IMR-90 (cell line): Measurements from ENCODE around the gene IGLON5. TPM values are rescaled to one million over a fixed set of nuclear protein-coding genes. Genes with fewer than 3 reads are reported as not detected.

ENCODE experiments used
- ATAC-seq: fragments of 200-7000 bp; cut with Tn5 transposase; 2 replicates; pipeline ENCODE4 v1.9.1; 2020; ENCODE audit warnings: low read depth, mild to moderate bottlenecking, moderate library complexity
- BruUV-seq: library from RNA; stranded (reverse); fragments of 400-500 nt; replicated peaks from 2 replicates; lab custom pipeline; 2021; lab: Mats Ljungman, UMichigan
- CTCF ChIA-PET: fragments of 300-600 bp; formaldehyde crosslinking; extraction: SDS; loops from one replicate; lab custom pipeline; 2021; ENCODE audit warnings: antibody characterized with exemption; lab: Yijun Ruan, JAX
- POLR2A ChIA-PET: fragments of 300-600 bp; sonication (Branson Sonifier 250); formaldehyde crosslinking; loops from one replicate; lab custom pipeline; 2022; ENCODE audit warnings: antibody characterized with exemption; ENCODE audit not compliant: unreplicated experiment; lab: Charles Lee
- DNase-seq: peaks from one replicate; pipeline ENCODE4 v3.0.0; 2013
- H2AFZ ChIP-seq: replicated peaks from 2 replicates; pipeline ENCODE3; 2013; ENCODE audit warnings: low read length, mild to moderate bottlenecking; ENCODE audit not compliant: poor library complexity
- H2AK5ac ChIP-seq: 2 replicates; pipeline ENCODE4 v1.6.1; 2013; ENCODE audit warnings: low read depth, low read length, inconsistent platforms
- H2AK9ac ChIP-seq: replicated peaks from 2 replicates; pipeline ENCODE3; 2013; ENCODE audit warnings: mild to moderate bottlenecking, low read depth, low read length, moderate library complexity; ENCODE audit not compliant: poor library complexity
- H2BK120ac ChIP-seq: 2 replicates; pipeline ENCODE4 v1.6.1; 2013; ENCODE audit warnings: low read depth, low read length, inconsistent platforms
- H2BK15ac ChIP-seq: 3 replicates; pipeline ENCODE4 v1.6.1; 2013; ENCODE audit warnings: low read depth, low read length, inconsistent platforms
- H2BK20ac ChIP-seq: 2 replicates; pipeline ENCODE4 v1.6.1; 2013; ENCODE audit warnings: low read depth, mild to moderate bottlenecking, inconsistent platforms, low read length, moderate library complexity
- H2BK5ac ChIP-seq: 2 replicates; pipeline ENCODE4 v1.6.1; 2013; ENCODE audit warnings: mild to moderate bottlenecking, low read depth, low read length, inconsistent platforms; ENCODE audit not compliant: poor library complexity, severe bottlenecking
- H3K14ac ChIP-seq: replicated peaks from 2 replicates; pipeline ENCODE4 v1.6.1; 2013; ENCODE audit warnings: low read depth, low read length, inconsistent platforms
- H3K18ac ChIP-seq: 2 replicates; pipeline ENCODE4 v1.6.1; 2013; ENCODE audit warnings: low read depth, low read length, control low read depth
- H3K23ac ChIP-seq: 2 replicates; pipeline ENCODE4 v1.6.1; 2013; ENCODE audit warnings: low read depth, low read length, inconsistent platforms
- H3K27ac ChIP-seq: 2 replicates; pipeline ENCODE4 v1.5.1; 2013; ENCODE audit warnings: mild to moderate bottlenecking, control low read depth, low read length; ENCODE audit not compliant: insufficient read depth
- H3K27me3 ChIP-seq: 2 replicates; pipeline ENCODE4 v1.6.1; 2013; ENCODE audit warnings: low read length; ENCODE audit not compliant: control insufficient read depth, insufficient read depth
- H3K36me3 ChIP-seq: 2 replicates; pipeline ENCODE4 v1.6.1; 2013; ENCODE audit warnings: low read length, mixed read lengths; ENCODE audit not compliant: control insufficient read depth, insufficient read depth
- H3K4ac ChIP-seq: 2 replicates; pipeline ENCODE4 v1.6.1; 2013; ENCODE audit warnings: low read depth, low read length, inconsistent platforms
- H3K4me1 ChIP-seq: 2 replicates; pipeline ENCODE4 v1.6.1; 2013; ENCODE audit warnings: low read length, mixed read lengths; ENCODE audit not compliant: control insufficient read depth, insufficient read depth
- H3K4me2 ChIP-seq: 2 replicates; pipeline ENCODE4 v1.6.1; 2013; ENCODE audit warnings: low read depth, mild to moderate bottlenecking, control low read depth, low read length, moderate library complexity
- H3K4me3 ChIP-seq: 2 replicates; pipeline ENCODE4 v1.5.1; 2013; ENCODE audit warnings: low read depth, mild to moderate bottlenecking, control low read depth, low read length, moderate library complexity; ENCODE audit not compliant: insufficient read depth
- H3K56ac ChIP-seq: 2 replicates; pipeline ENCODE4 v1.6.1; 2013; ENCODE audit warnings: low read length, inconsistent platforms; ENCODE audit not compliant: insufficient read depth; ENCODE audit errors: extremely low read depth
- H3K79me1 ChIP-seq, 2 experiments: 2 replicates each; pipeline ENCODE4 v1.6.1; 2013; ENCODE audit warnings: low read length in 2 of 2, inconsistent platforms in 1 of 2, low read depth in 1 of 2
- H3K9ac ChIP-seq: 2 replicates; pipeline ENCODE4 v1.6.1; 2013; ENCODE audit warnings: low read depth, low read length, control low read depth
- H3K9me1 ChIP-seq: 2 replicates; pipeline ENCODE4 v1.6.1; 2013; ENCODE audit warnings: low read length, inconsistent platforms; ENCODE audit not compliant: insufficient read depth
- H3K9me3 ChIP-seq: 2 replicates; pipeline ENCODE4 v1.6.1; 2013; ENCODE audit warnings: low read length; ENCODE audit not compliant: control insufficient read depth, insufficient read depth
- H4K20me1 ChIP-seq: 2 replicates; pipeline ENCODE4 v1.6.1; 2013; ENCODE audit warnings: low read length, inconsistent platforms; ENCODE audit not compliant: insufficient read depth
- H4K5ac ChIP-seq: 2 replicates; pipeline ENCODE4 v1.6.1; 2013; ENCODE audit warnings: mild to moderate bottlenecking, low read depth, low read length, control low read depth
- H4K8ac ChIP-seq, 2 experiments: 2 replicates each; pipeline ENCODE4 v1.6.1; 2013; ENCODE audit warnings: low read depth in 2 of 2, low read length in 2 of 2, control low read depth in 1 of 2, inconsistent platforms in 1 of 2
- H4K91ac ChIP-seq: 2 replicates; pipeline ENCODE4 v1.6.1; 2013; ENCODE audit warnings: low read depth, low read length, inconsistent platforms; ENCODE audit not compliant: insufficient read depth
- CEBPB ChIP-seq: IDR thresholded peaks from 2 replicates; pipeline ENCODE4 v1.6.1; 2012; ENCODE audit warnings: low read depth, low read length, improper control_type of control experiment
- CHD1 ChIP-seq: IDR thresholded peaks from 2 replicates; pipeline ENCODE4 v1.6.1; 2012; ENCODE audit warnings: low read depth, low read length, improper control_type of control experiment
- FOS ChIP-seq: fragments of 150-350 bp; IDR thresholded peaks from 2 replicates; pipeline ENCODE4 v1.6.1; 2016; ENCODE audit warnings: low read depth, low read length
- MAFK ChIP-seq: IDR thresholded peaks from 2 replicates; pipeline ENCODE4 v1.6.1; 2012; ENCODE audit warnings: low read depth, low read length, improper control_type of control experiment
- MAZ ChIP-seq: IDR thresholded peaks from 2 replicates; pipeline ENCODE4 v1.6.1; 2012; ENCODE audit warnings: low read depth, mild to moderate bottlenecking, low read length, improper control_type of control experiment, moderate library complexity, borderline replicate concordance
- RCOR1 ChIP-seq: IDR thresholded peaks from 2 replicates; pipeline ENCODE4 v1.6.1; 2012; ENCODE audit warnings: mild to moderate bottlenecking, low read length, improper control_type of control experiment; ENCODE audit not compliant: insufficient replicate concordance
- SMC3 ChIP-seq: fragments of 150-350 bp; IDR thresholded peaks from 2 replicates; pipeline ENCODE4 v1.6.1; 2016; ENCODE audit warnings: low read depth, mild to moderate bottlenecking, antibody characterized with exemption, low read length, moderate library complexity
- WGBS, 2 experiments: methylation state at CpG; one replicate each; pipeline versions ENCODE4 v1.1.5 to v1.1.7; 2013; ENCODE audit warnings: missing lambda C conversion rate in 2 of 2; ENCODE audit not compliant: insufficient read length in 1 of 2; ENCODE audit errors: extremely low coverage in 2 of 2; 5-methylcytosine and 5-hydroxymethylcytosine counted together
- dilution Hi-C: fragments of 300-500 bp; cut with HindIII; formaldehyde crosslinking; loops from one replicate; pipeline ENCODE4 v1.14.3; 2018; ENCODE audit warnings: low sequenced_read_pairs; ENCODE audit not compliant: unreplicated experiment
- in situ Hi-C: fragments of 300-500 bp; cut with MboI; formaldehyde crosslinking; loops from 3 replicates; pipeline ENCODE4 v1.14.3; 2019; ENCODE audit warnings: low sequenced_read_pairs, inconsistent platforms, mixed read lengths
- intact Hi-C: fragments of 100-400 bp; cut with micrococcal nuclease; formaldehyde crosslinking; loops from 2 replicates; pipeline ENCODE4 v1.10.0; 2022
- polyA plus RNA-seq, 3 experiments: library from polyadenylated mRNA; depleted of rRNA; stranded (reverse); fragments of >200 nt; gene quantifications; 2 replicates each; pipeline ENCODE4 v1.2.3, GENCODE V29; 2012; ENCODE audit warnings: low replicate concordance in 1 of 3
- total RNA-seq: library from RNA; depleted of rRNA; stranded (reverse); fragments of >200 nt; gene quantifications from 2 replicates; pipeline ENCODE4 v1.2.3, GENCODE V29; 2012
- TF ChIP-seq, protein P1 (sequence below): fragments of 150-350 bp; IDR thresholded peaks from 2 replicates; pipeline ENCODE4 v1.6.1; 2016; ENCODE audit warnings: low read depth, mild to moderate bottlenecking, low read length, moderate library complexity, borderline replicate concordance

Gene IGLON5
- total and polyA plus RNA-seq, 2 of the 4 experiments (the other 2 are of a cell fraction) = not detected

DNA sequence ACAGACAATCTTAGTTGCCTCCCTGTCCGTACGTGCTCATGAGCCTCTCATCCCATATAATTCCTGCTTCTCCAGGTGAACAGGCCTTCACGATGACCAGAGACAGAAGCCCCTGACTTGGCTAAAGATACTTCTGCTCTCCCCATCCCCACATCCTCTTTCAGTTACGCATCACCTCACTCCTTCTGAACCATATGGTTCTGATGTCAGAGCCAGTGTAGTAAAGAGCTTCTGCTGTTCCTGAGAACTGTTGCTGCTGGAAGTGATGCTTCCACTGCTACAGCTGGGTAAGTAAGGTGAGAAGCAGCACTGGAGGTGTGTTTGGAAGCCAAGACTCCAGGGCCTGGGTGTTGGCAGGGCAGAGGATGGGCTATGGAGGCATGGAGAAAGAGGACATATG, 47.6 kb upstream of the IGLON5 start:
- no TSS peak for BruUV-seq
- Histone ChIP-seq H2BK20ac (no peak overlapping the region), H2BK5ac (no peak overlapping the region), H3K27ac (no peak overlapping the region), H2BK15ac (no peak overlapping the region), H4K8ac (no peak overlapping the region), H2BK120ac (no peak overlapping the region), H3K4me3 (no peak overlapping the region), H3K36me3 (no peaks in the 10 kb centered on the region), H2AFZ (no peak overlapping the region), H3K79me1 (no peaks in the 10 kb centered on the region), H3K4me2 (no peak overlapping the region), H3K9ac (no peak overlapping the region), H2AK9ac (no peak overlapping the region), H3K4me1 (no peaks in the 10 kb centered on the region), H3K56ac (no peak overlapping the region), H2AK5ac (no peak overlapping the region), H3K4ac (no peak overlapping the region), H4K91ac (no peak overlapping the region), H3K18ac (no peak overlapping the region), H4K5ac (no peak overlapping the region), H3K27me3 (no peaks in the 10 kb centered on the region), H3K14ac (no peak overlapping the region), H3K9me3 (0 out of 2 replicates have a peak, but pooled peaks cover 2% of the 10 kb centered on the region), H4K20me1 (no peaks in the 10 kb centered on the region), H3K23ac (no peak overlapping the region), H3K9me1 (no peaks in the 10 kb centered on the region)
- POLR2A ChIA-PET = no interaction called here
- TF ChIP-seq CHD1 (no peak), MAZ (no peak), RCOR1 (no peak), FOS (no peak), SMC3 (no peak), CEBPB (no peak), MAFK (no peak)
- TF ChIP-seq, protein P1, sequence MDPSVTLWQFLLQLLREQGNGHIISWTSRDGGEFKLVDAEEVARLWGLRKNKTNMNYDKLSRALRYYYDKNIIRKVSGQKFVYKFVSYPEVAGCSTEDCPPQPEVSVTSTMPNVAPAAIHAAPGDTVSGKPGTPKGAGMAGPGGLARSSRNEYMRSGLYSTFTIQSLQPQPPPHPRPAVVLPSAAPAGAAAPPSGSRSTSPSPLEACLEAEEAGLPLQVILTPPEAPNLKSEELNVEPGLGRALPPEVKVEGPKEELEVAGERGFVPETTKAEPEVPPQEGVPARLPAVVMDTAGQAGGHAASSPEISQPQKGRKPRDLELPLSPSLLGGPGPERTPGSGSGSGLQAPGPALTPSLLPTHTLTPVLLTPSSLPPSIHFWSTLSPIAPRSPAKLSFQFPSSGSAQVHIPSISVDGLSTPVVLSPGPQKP = no peak
- dilution Hi-C loops = no loop called here
- WGBS, 2 experiments = no CpG with 5 or more reads among the region's 4 CpGs
- intact Hi-C loops = no loop called here
- CTCF ChIA-PET = no interaction called here
- in situ Hi-C loops = no loop called here
- no peak for ATAC-seq
- no peak for DNase-seq
